Body of pancreas (tissue), 4 donors: ENCODE data around the gene AKNAD1. TPM values are rescaled to one million over a fixed set of nuclear protein-coding genes. Genes with fewer than 3 reads are reported as not detected.

ENCODE experiments used
- ATAC-seq: fragments of 150-250 bp; one replicate; pipeline ENCODE4 v1.9.1; 2016
- DNase-seq, 4 donors: peaks; one replicate each; pipeline ENCODE4 v3.0.0-alpha.2; 2019
- H3K27ac ChIP-seq, 4 donors: fragments of 200-600 bp; sonication (generic); 1 replicate in 3 of 4; 2 replicates in 1 of 4; pipeline versions ENCODE4 v1.5.1 to v1.6.1; 2016 to 2019; ENCODE audit warnings: mild to moderate bottlenecking in 1 of 4, mixed read lengths in 1 of 4, moderate library complexity in 1 of 4
- H3K27me3 ChIP-seq, 2 donors: fragments of 200-600 bp; sonication (generic); one replicate each; pipeline ENCODE4 v1.6.0; 2016; ENCODE audit warnings: mild to moderate bottlenecking in 1 of 2
- H3K36me3 ChIP-seq, 2 donors: fragments of 200-600 bp; sonication (generic); replicated peaks in 1 of 2; 2 replicates each; pipeline ENCODE4 v1.5.1; 2016; ENCODE audit warnings: low read depth in 2 of 2; ENCODE audit not compliant: insufficient read depth in 1 of 2
- H3K4me1 ChIP-seq: fragments of 200-600 bp; sonication (generic); one replicate; pipeline ENCODE4 v1.6.0; 2016
- H3K4me3 ChIP-seq, 2 donors: fragments of 200-600 bp; sonication (generic); 1 replicate in 1 of 2; 2 replicates in 1 of 2; pipeline ENCODE4 v1.5.1; 2016 to 2019
- H3K9me3 ChIP-seq, 3 donors: fragments of 200-600 bp; sonication (generic); 1 replicate in 2 of 3; 2 replicates in 1 of 3; pipeline ENCODE4 v1.5.1; 2016
- CTCF ChIP-seq, 7 experiments: fragments of 450-650 bp in 4 of 7; fragments of 200-600 bp in 3 of 7; sonication (generic) in 3 of 7; IDR thresholded peaks; one replicate each; pipeline ENCODE4 v1.5.1; 2016 to 2019; ENCODE audit warnings: antibody characterized with exemption in 7 of 7
- POLR2A ChIP-seq, 3 donors: fragments of 450-650 bp; IDR thresholded peaks; one replicate each; pipeline ENCODE4 v1.6.1; 2016; ENCODE audit warnings: antibody characterized with exemption in 3 of 3, mild to moderate bottlenecking in 2 of 3
- WGBS, 2 donors: methylation state at CpG; one replicate each; pipeline ENCODE4 v1.1.5; 2017; 5-methylcytosine and 5-hydroxymethylcytosine counted together
- intact Hi-C: fragments of 100-400 bp; cut with DNase I; formaldehyde crosslinking; loops from one replicate; pipeline ENCODE4 v1.15.1; 2023
- total RNA-seq, 2 donors: library from RNA; depleted of rRNA; stranded (reverse); fragments of >200 nt; gene quantifications; one replicate each; pipeline ENCODE4 v1.1.0, GENCODE V29; 2016

The AKNAD1 gene
- total RNA-seq, 2 donors from 2014 or later = not detected

- Histone ChIP-seq H3K27ac (no peak overlapping the region), H3K27me3 (no peaks in the 10 kb centered on the region)
- WGBS, 2 donors = 74 to 80% methylated on average over 6 of the region's 6 CpGs
These were observed 1.5 kb upstream of the AKNAD1 start for GRCh38 chr1:108858230-108858950.

GRCh38 chr1:108854221-108855019 lies 2.5 kb downstream of the AKNAD1 start:
- intact Hi-C loops = no loop called here
- Histone ChIP-seq H3K36me3 (no peaks in the 10 kb centered on the region), H3K4me1 (no peaks in the 10 kb centered on the region), H3K4me3 (no peak overlapping the region), H3K9me3 (no peaks in the 10 kb centered on the region), H3K27me3 (no peaks in the 10 kb centered on the region), H3K27ac (no peak overlapping the region)
- no peak for TF ChIP-seq POLR2A (IDR thresholded peaks at IDR 0.05)
- WGBS, 2 donors = 57 to 58% methylated on average over 3 of the region's 3 CpGs
- ATAC-seq (no peak), DNase-seq (no peak)

More at GRCh38 chr1:108858230-108858950, 1.5 kb upstream of the AKNAD1 start:
- H3K4me3 ChIP-seq = no peak overlapping the region
- DNase-seq (no peak), ATAC-seq (no peak)
- H3K9me3 ChIP-seq = no peaks in the 10 kb centered on the region
- H3K36me3 ChIP-seq = no peaks in the 10 kb centered on the region
- TF ChIP-seq CTCF (IDR thresholded peaks at IDR 0.05) (no peak), POLR2A (IDR thresholded peaks at IDR 0.05) (no peak)
- no peaks in the 10 kb centered on the region for H3K4me1 ChIP-seq
- intact Hi-C loops = no loop called here

GRCh38 chr1:108852221-108852975 lies 4.5 kb downstream of the AKNAD1 start:
- no peaks in the 10 kb centered on the region for H3K36me3 ChIP-seq
- H3K27me3 ChIP-seq = no peaks in the 10 kb centered on the region
- ATAC-seq (no peak), DNase-seq (no peak)
- TF ChIP-seq CTCF (IDR thresholded peaks at IDR 0.05) = no peak
- TF ChIP-seq POLR2A (IDR thresholded peaks at IDR 0.05) = no peak
- H3K9me3 ChIP-seq = no peaks in the 10 kb centered on the region
- no peak overlapping the region for H3K4me3 ChIP-seq
- H3K4me1 ChIP-seq = no peaks in the 10 kb centered on the region
- intact Hi-C loops = no loop called here
- no peak overlapping the region for H3K27ac ChIP-seq
- WGBS, 2 donors = 52 to 69% methylated on average over 7 of the region's 7 CpGs

- ATAC-seq (no peak), DNase-seq (no peak)
- Histone ChIP-seq H3K9me3 (no peaks in the 10 kb centered on the region), H3K4me3 (no peak overlapping the region), H3K36me3 (no peaks in the 10 kb centered on the region), H3K27me3 (no peaks in the 10 kb centered on the region), H3K4me1 (no peaks in the 10 kb centered on the region), H3K27ac (no peak overlapping the region)
- TF ChIP-seq POLR2A (IDR thresholded peaks at IDR 0.05) = no peak
- no peak for TF ChIP-seq CTCF (IDR thresholded peaks at IDR 0.05)
- intact Hi-C loops = no loop called here
- 43 to 52% methylated on average over 4 of the region's 4 CpGs for WGBS, 2 donors
These were observed 5.3 kb downstream of the AKNAD1 start for GRCh38 chr1:108851567-108851966.

GRCh38 chr1:108850929-108851328 lies 6.0 kb downstream of the AKNAD1 start:
- ATAC-seq = no peak
- 82 to 83% methylated on average over 7 of the region's 7 CpGs for WGBS, 2 donors
- Histone ChIP-seq H3K27me3 (no peaks in the 10 kb centered on the region), H3K4me1 (no peaks in the 10 kb centered on the region), H3K9me3 (no peaks in the 10 kb centered on the region), H3K36me3 (no peaks in the 10 kb centered on the region), H3K4me3 (no peak overlapping the region), H3K27ac (no peak overlapping the region)
- TF ChIP-seq POLR2A (IDR thresholded peaks at IDR 0.05) (no peak), CTCF (IDR thresholded peaks at IDR 0.05) (no peak)
- DNase-seq = no peak
- intact Hi-C loops = no loop called here
